Renal cortex interstitium (tissue), 11 donors: Measurements from ENCODE around the gene HLA-DRA. TPM values are rescaled to one million over a fixed set of nuclear protein-coding genes. Genes with fewer than 3 reads are reported as not detected.
"Not testable (repeated sequence)": the region's sequence is repeated elsewhere in the genome, so short reads cannot be mapped to it uniquely, and the experiment has no call there.

ENCODE experiments used
- DNase-seq, 11 donors: peaks; one replicate each; pipeline ENCODE4 v3.0.0-alpha.2; 2013; ENCODE audit warnings: low read depth in 9 of 11, low spot score in 4 of 11; ENCODE audit errors: extremely low read depth in 1 of 11
- polyA plus RNA-seq, 3 donors: library from polyadenylated mRNA; unstranded; fragments of 120-200 nt; gene quantifications; one replicate each; pipeline ENCODE4 v1.2.1, GENCODE V29; 2013; ENCODE audit not compliant: insufficient read length in 3 of 3

Gene HLA-DRA
- polyA plus RNA-seq, 3 donors: 54.9 to 97.8 (median 56.4) TPM

DNA sequence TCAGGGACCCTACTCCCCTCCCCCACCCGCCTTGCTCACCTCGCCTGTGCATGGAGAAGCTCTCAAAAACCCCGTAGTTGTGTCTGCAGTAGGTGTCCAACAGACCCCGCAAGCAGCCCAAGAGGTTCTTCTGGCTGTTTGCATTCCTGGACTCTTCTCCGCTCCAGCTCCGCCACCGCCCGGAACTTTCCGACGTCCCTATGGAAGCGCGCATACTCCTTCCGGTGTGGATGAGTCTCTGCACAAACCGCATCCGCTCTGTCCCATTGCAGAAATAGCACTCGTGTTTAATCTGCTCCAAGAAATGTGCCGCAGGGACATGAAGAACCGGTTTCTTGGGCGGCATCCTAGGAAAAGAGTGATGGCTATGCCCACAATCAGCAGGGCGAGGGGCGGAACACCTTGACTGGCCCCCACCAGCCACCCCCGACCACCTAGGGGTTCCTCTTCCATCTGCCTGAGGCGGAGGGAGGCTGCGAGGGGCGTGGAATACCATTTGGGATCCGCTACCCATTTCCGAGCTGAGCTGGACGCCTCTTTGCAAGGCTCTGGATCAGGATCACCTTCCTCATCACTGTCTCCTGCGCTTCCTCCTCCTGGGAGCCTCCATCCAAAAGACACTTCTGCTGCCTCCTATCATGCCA is 20.2 kb downstream of the HLA-DRA start:
- DNase-seq: no peak

DNA sequence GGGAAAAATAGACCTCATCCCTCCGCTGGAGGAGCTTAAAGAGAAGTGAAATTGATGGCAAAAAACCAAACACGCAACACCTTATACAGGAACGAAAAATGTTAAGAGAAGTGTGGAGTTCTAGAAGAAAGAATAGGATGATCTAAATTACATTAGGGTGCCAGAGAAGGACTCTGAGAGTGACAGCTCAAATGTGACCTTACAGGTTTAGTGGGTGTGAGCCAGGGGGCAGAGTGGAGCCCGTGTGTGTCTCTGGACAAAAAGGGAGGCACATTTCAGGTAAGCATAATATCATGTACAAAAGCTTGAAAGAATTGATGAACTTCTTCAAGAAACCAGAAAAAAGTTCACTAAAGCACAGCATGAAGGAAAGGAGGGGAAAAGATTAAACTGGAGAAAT is 20.8 kb downstream of the HLA-DRA start:
- no peak for DNase-seq

DNA sequence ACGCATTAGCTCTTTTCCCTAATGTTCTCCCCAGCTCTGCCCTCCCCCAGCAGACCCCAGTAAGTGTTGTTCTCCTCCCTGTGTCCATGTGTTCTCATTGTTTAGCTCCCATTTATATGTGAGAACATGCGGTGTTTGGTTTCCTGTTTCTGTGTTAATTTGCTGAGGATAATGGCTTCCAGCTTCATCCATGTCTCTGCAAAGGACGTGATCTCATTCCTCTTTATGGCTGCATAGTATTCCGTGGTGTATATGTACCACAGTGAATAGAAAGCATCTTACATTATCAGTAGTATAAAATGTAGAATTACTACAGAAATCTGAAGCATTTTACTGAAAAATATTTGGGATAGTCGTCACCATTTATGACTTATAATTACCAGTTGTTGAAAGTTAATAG is 21.8 kb downstream of the HLA-DRA start:
- no peak for DNase-seq

DNA sequence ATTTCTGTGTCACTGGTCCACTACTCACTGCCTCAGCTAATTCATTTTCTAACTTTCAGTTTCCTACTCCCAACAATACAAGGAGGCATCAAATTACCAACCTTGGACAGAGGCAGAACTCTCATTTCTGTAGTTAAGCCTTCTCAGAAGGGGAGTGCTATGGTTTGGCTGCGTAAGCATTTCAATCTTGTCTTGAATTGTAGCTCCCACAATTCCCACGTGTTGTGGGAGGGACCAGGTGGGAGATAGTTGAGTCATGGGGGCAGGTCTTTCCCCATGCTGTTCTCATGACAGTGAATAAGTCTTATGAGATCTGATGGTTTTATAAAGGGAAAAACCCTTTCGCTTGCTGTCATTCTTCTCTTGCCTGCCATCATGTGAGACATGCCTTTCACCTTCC is 22.9 kb downstream of the HLA-DRA start:
- peak in 7 of 11 donors; percentile 12 to 37 (median 24) for DNase-seq

DNA sequence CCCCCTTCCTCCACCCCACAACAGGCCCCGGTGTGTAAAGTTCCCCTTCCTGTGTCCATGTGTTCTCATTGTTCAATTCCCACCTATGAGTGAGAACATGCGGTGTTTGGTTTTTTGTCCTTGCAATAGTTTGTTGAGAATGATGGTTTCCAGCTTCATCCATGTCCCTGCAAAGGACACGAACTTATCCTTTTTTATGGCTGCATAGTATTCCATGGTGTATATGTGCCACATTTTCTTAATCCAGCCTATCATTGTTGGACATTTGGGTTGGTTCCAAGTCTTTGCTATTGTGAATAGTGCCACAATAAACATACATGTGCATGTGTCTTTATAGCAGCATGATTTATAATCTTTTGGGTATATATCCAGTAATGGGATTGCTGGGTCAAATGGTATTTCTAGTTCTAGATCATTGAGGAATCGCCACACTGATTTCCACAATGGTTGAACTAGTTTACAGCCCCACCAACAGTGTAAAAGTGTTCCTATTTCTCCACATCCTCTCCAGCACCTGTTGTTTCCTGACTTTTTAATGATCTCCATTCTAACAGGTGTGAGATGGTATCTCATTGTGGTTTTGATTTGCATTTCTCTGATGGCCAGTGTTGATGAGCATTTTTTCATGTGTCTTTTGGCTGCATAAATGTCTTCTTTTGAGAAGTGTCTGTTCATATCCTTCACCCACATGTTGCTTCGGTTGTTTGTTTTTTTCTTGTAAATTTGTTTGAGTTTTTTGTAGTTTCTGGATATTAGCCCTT is 28.2 kb downstream of the HLA-DRA start:
- DNase-seq: not testable (repeated sequence)

DNA sequence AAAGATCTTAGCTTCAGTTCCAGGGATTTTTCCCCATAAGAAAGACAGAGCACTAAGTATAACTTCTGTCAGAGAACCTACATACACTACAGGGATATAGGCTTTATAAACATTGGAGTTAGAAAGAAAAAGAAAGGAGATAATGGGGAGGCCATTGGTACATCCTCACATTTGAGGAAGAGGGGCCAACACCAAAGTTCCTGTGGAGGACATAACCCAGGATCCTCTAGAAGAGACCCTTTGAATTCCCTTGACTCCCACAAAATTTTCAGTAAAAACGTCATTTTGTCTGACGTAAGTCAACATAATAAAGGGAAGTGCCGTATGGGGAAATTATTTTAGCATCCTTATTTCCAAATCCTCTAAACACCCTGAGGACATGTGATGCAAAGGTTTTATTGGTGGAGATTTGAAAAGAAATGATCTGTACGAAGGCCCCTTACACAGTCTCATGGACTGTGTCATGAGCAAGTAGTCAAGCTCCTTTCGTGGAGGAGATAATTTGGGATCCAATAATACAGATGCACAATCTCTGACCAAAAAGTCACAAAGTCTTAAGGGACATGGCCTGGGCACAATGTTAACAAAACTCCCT is 33.2 kb downstream of the HLA-DRA start:
- DNase-seq: no peak

DNA sequence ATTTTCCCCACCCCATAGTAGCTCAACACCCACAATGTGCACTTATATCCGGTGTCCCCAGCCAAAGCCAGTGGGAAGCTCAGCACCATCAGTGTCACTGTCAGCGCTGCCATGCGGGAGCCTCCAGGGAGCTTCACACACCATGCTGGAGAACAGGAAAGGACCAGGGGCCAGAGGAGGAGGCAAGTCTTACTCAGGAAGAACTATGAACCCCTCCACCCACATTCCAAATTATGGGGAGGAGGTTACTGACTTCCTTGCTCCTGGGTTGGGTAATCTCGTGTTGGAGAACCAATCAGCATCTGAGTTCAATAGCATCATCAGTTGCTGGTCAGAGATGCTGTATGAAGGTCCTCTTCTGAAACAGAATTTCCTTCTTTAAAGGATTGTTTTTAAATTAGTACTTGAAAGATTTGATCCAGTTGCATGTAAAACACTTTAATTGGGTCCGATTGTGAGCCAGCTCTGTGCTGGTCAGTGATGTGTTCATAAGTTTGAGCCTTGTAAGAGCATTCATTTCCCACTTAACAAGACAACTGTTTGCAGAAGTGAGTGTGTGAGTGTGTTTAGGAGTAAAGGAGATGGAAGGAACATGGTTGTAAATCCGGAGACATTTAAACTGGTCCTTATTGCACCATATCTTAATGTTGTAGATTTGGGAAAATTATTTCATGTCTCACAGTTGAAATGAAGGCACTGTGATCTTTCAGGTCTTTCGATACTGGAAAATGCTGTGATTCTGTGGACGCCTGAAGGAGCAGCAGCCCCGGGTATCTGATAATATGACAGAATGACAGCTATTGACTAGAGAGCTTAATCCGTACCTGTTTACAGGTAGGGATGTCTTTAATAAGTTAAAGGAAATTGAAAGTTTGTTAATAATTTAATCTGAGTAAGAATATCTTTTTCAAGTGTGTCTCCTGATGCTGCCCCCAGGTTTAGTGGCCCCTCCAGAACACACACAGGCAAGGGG is 34.0 kb downstream of the HLA-DRA start:
- not testable (repeated sequence) for DNase-seq

DNA sequence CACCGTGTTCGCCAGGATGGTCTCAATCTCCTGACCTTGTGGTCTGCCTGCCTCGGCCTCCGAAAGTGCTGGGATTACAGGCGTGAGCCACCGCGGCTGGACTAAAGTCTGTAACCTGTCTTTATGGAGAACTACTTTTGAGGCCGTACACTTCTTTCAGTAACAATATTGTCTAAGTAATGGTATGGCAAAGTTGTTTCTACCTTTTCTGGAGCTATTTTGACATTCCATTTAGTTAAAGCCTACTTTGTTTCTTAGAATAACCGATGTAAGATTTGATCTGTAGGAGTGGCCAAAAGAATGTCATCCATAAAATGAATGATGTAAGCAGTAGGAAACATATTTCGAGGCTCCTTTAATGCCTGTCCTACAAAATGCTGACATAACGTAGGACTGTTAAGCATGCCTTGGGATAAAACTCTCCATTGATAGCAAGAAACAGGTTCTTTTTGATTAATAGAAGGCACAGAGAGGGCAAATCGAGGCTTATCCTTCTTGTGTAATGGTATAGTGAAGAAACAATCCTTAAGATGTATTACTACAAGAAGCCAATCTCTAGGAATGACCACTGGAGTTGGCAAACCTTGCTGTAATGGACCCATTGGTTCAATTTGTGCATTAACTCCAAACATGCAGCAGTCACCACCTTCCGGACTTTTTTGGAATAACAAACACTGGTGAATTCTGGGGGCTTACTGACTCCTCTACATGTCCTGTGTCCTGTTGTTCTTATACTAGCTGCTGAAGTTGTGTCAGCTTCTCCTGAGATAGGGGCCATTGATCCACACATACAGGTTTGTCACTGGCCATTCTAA is 35.9 kb downstream of the HLA-DRA start:
- no peak for DNase-seq

DNA sequence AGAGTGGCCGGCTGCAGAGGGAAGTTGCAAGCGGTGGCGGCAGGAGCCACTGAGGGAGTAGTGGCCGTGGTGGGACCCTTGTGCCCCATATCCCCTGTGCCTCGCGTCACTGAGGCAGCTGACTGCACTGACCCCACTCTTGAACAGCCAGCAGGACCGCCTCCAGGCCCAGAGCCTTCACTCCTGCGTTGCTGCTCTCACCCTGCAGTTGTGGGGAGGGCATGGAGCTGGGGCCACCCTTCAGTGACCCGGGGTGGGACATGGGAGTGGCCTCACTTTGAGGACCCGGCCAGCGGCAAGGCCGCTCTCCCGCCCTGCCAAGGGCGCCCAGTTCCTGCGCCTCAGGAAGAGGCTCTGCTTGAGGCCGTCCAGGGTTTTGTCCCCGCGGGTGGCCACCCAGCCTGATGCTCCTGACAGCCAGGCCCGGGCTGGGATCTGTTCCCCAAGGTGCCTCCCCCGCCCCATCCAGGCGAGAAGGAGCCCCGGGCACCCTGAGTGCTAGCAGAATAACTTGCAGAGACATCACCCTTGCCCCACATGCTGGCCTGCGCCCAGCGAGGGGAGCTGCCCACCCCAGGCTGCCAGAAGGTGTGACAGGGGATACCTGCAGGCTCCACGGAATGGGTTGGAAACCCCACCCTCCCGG is 44.4 kb downstream of the HLA-DRA start:
- DNase-seq: no peak

DNA sequence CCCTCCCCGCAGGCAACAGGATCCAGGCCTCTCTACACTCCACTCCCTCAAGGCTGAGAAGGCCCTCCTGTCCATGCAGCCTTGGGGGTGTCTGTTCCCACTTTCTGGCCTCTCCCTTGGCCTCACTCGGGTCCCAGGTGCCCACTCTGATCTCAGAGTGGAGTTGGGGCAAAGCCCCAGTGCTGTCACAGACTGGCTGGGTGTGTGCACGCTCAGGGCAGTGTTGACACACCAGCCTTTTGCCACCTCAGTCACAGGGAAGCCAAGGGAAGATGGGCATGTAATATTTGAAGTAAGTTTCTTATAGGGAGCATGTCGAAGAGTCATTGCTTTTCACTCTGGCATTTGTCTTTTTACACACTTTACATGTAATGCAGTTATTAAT is 44.9 kb downstream of the HLA-DRA start:
- DNase-seq: no peak

DNA sequence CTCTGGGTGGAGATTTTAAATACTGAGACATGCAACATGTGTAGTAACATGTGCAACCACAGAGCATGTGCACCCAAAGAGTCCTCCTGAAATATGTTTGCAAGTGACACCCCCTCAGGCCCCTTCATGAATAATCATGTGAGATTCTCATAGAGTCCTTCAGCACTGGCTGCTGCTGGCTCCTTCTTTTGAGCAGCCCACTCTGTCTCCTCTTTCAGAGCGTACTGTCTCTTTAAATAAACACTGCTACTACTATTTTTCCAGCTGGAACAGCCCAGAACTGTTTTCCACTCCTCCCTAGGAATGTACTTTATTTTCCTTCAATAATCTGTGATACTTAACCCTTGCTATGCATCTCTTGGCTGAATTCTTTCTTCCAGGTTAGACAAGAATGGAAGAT is 48.4 kb downstream of the HLA-DRA start:
- no peak for DNase-seq

DNA sequence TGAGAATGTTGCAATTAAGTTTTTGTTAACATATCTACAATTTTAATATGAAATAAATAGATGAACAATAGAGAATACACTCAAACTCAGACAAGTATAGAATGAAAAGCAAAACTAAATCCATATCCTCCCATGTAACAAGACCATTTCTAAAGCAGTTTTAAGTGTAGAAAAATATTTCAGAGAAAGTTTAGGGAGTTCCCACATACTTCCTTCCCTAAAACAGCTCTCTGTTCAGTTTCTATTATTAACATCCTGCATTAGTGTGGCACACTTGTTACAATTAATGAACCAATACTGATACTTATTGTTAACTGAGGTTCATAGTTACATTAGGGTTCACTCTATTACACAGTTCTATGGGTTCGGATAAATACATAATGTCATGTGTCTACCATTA is 52.0 kb downstream of the HLA-DRA start:
- DNase-seq: no peak

DNA sequence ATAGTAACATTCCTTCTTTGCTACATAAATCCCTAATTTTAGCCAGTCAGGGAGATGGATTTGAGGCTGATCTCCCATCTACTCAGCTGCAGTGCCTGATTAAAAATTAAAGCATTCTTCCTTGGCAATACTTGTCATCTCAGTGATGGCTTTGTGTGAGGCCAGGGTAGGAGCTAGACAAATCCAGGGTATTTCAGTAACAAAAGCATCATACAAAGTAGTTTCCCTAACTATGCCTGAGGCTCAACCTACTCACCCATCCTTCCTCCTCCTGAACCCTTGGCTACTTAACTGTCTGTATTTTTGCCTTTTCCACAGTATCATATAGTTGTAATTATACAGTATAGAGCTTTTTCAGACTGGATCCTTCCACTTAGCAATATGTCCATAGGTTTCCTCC is 52.7 kb downstream of the HLA-DRA start:
- no peak for DNase-seq

Other genes starting within 250 kb of the HLA-DRA start
- 100 to 1,000 TPM; 173 to 193 (median 191) TPM for gene PBX2, start 249.7 kb upstream of the HLA-DRA start, polyA plus RNA-seq
- 10 to 100 TPM in 1 of 3 donors, 1 to 10 TPM in 2; 9.4 to 13.1 (median 9.9) TPM for gene GPSM3, start 247.2 kb upstream of the HLA-DRA start, polyA plus RNA-seq
- gene NOTCH4, start 215.8 kb upstream of the HLA-DRA start, polyA plus RNA-seq: 10 to 100 TPM; 17.2 to 26.3 (median 19.9) TPM
- under 1 TPM; 0.13 to 0.34 (median 0.20) TPM for gene TSBP1, start 68.0 kb upstream of the HLA-DRA start, polyA plus RNA-seq
- 1 to 10 TPM; 1.0 to 1.9 (median 1.3) TPM for gene BTNL2, start 32.7 kb upstream of the HLA-DRA start, polyA plus RNA-seq
- 10 to 100 TPM in 2 of 3 donors, 1 to 10 TPM in 1; 2.0 to 26.9 (median 13.3) TPM for gene HLA-DRB5, start 90.4 kb downstream of the HLA-DRA start, polyA plus RNA-seq
- gene HLA-DRB1, start 150.0 kb downstream of the HLA-DRA start, polyA plus RNA-seq: 10 to 100 TPM; 23.4 to 61.1 (median 49.0) TPM
- gene HLA-DQA1, start 197.5 kb downstream of the HLA-DRA start, polyA plus RNA-seq: 1 to 10 TPM; 1.8 to 7.9 (median 2.8) TPM
- gene HLA-DQB1, start 226.8 kb downstream of the HLA-DRA start, polyA plus RNA-seq: 10 to 100 TPM in 1 of 3 donors, 1 to 10 TPM in 2; 6.9 to 11.4 (median 7.7) TPM